Immature natural killer cell (primary cell): Measurements from ENCODE around the gene PAK6. TPM values are rescaled to one million over a fixed set of nuclear protein-coding genes. Genes with fewer than 3 reads are reported as not detected.

Experiments used
- DNase-seq, 3 donors: peaks; one replicate each; pipeline ENCODE4 v3.0.0; 2022; ENCODE audit warnings: mixed read lengths in 1 of 3
- H3K27ac Mint-ChIP-seq, 6 donors: one replicate each; pipeline ENCODE4 v1.8.0; 2020; ENCODE audit warnings: mixed read lengths in 6 of 6, mild to moderate bottlenecking in 5 of 6, inconsistent platforms in 4 of 6, moderate library complexity in 3 of 6
- H3K27me3 Mint-ChIP-seq, 3 donors: one replicate each; pipeline ENCODE4 v1.8.0; 2020 to 2021; ENCODE audit warnings: low read depth in 3 of 3, mild to moderate bottlenecking in 3 of 3, mixed read lengths in 3 of 3, moderate library complexity in 3 of 3, inconsistent platforms in 1 of 3
- H3K36me3 Mint-ChIP-seq, 3 donors: one replicate each; pipeline ENCODE4 v1.8.0; 2020; ENCODE audit warnings: mixed read lengths in 3 of 3, inconsistent platforms in 2 of 3, mild to moderate bottlenecking in 2 of 3
- H3K4me1 Mint-ChIP-seq, 2 donors: one replicate each; pipeline ENCODE4 v1.8.0; 2020; ENCODE audit warnings: inconsistent platforms in 2 of 2, mild to moderate bottlenecking in 2 of 2, mixed read lengths in 2 of 2, moderate library complexity in 1 of 2
- H3K4me3 Mint-ChIP-seq, 5 donors: one replicate each; pipeline ENCODE4 v1.8.0; 2020; ENCODE audit warnings: mild to moderate bottlenecking in 5 of 5, mixed read lengths in 5 of 5, inconsistent platforms in 3 of 5, moderate library complexity in 3 of 5
- H3K9me3 Mint-ChIP-seq, 6 donors: one replicate each; pipeline ENCODE4 v1.8.0; 2020; ENCODE audit warnings: mild to moderate bottlenecking in 6 of 6, mixed read lengths in 6 of 6, inconsistent platforms in 4 of 6, moderate library complexity in 3 of 6
- polyA plus RNA-seq, 3 donors: library from polyadenylated mRNA; unstranded; fragments of 300-500 nt; fragmentation: Illumina TruSeq; gene quantifications; one replicate each; pipeline ENCODE4 v1.2.3, GENCODE V29; 2021

PAK6 gene
- 1 to 10 TPM; 2.0 to 8.3 (median 3.6) TPM for polyA plus RNA-seq

DNA sequence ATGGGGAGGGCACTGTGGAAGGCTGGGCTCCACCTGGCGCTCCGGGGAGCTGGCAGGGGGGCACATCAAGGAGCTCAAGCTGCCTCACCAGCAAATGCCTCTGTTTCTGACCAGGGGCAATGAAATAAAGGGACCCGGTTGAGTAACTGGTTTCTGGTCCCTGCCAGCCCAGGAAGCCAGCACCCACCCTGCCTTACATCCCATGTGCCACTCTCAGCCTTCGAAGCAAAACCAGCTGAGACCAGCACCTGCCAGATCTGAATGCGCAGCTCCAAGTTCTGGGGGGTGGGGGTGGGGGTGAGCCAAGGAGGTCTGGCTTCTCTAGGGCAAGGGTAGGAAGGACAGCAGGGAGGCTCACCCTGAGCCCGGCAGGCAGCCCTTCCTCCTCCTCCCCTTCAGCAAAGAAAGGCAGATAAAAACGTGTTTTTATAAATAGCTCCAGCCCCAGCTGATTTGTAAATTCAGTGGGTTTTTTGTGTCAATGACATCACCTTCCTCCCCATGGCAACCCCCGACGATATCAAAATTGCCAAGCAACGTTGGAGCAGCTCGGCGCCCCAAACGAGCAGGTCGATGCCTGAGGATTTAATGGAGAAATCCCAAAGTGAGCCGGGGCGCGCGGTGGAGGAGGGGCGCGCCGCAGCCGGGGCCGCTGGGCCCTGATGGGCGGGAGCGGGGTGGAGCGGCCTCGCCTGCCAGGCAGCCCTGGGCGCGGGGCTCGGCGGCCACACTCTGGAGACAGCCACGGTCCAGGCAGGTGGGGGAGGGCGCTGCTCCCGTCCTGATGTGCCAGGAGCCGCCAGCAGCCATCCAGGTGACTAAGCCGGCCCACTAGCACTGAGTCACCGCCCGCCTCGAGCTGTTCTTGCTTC is at the start of gene PAK6:
PAK6 (plus strand) TSS at position 532 of the 872 bp plus-strand sequence. CDS start 25,723 bp downstream, outside the sequence.
- H3K4me1 Mint-ChIP-seq = peaks cover 4 to 5% of the 10 kb centered on the region in 2 donors
- H3K9me3 Mint-ChIP-seq = no peaks in the 10 kb centered on the region
- H3K4me3 Mint-ChIP-seq = peak within 1 kb of the TSS in 4 of 5 donors; percentile 38 to 46 (median 44)
- H3K36me3 Mint-ChIP-seq = no peaks in the 10 kb centered on the region
- DNase-seq = peak in 1 of 3 donors; percentile 31
- peak within 1 kb of the TSS in 1 of 6 donors; percentile 46 for H3K27ac Mint-ChIP-seq
- peaks cover 4 to 9% (median 5%) of the 10 kb centered on the region in 3 donors for H3K27me3 Mint-ChIP-seq

DNA sequence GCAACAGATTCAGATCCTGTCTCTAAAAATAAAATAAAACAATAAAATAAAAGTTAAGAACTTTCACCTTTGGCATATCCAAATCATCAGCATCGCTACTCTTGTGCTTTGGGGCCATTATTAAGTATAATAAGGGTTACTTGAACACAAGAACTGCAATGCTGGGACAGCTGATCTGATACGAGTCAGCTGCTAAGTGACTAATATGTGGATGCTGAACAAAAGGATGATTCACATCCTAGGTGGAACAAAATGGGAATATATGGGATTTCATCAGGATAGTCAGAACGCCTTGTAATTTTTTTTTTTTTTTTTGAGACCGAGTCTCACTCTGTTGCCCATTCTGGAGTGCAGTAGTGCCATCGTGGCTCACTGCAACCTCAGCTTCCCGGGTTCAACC is 48.3 kb upstream of the PAK6 start:
- Mint-ChIP-seq H3K27me3 (no peaks in the 10 kb centered on the region), H3K4me3 (no peak overlapping the region), H3K27ac (no peak overlapping the region)

DNA sequence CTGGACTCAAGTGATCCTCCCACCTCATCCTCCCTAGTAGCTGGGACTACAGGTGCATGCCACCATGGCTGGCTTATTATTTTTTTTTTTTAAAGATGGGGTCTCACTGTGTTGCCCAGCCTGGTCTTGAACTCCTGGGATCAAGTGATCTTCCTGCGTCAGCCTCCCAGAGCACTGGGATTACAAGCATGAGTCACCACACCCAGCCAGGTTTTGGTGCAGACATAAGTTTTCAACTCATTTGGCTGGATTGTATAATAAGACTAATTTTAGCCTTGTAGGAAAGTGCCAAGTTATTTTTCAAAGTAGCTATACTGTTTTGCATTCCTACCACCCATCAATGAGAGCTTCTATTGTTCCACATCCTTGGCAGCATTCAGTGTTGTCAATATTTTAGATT is 45.9 kb upstream of the PAK6 start:
- H3K4me1 Mint-ChIP-seq = peaks cover 12 to 18% of the 10 kb centered on the region in 2 donors
- no peak for DNase-seq
- no peaks in the 10 kb centered on the region for H3K9me3 Mint-ChIP-seq
- no peak overlapping the region for H3K4me3 Mint-ChIP-seq
- no peak overlapping the region for H3K27ac Mint-ChIP-seq
- no peaks in the 10 kb centered on the region for H3K27me3 Mint-ChIP-seq
- H3K36me3 Mint-ChIP-seq = peaks cover 0 to 8% (median 0%) of the 10 kb centered on the region in 3 donors

More for the DNA sequence above, 48.3 kb upstream of the PAK6 start:
- no peak for DNase-seq
- H3K36me3 Mint-ChIP-seq = peaks cover 0 to 4% (median 0%) of the 10 kb centered on the region in 3 donors
- H3K4me1 Mint-ChIP-seq = no peaks in the 10 kb centered on the region
- H3K9me3 Mint-ChIP-seq = no peaks in the 10 kb centered on the region

DNA sequence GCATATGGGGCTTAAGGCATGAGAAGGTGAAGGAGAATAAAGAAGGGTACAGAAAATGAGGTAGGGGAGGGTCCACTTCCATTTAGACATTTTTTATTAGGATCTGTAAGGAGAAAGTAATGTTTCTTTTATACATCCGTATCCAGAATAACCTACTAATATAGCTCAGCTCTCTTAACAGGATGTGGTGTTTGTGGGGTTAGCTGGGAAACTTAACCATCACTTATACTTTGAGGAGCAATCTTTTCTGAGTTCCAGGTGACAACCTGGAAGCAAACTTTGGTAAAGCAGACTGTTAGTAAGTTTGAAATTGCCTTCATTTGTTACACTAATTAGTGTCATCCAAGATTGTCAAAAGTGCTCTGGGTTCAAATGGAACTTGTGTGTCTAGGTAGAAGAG is 41.4 kb upstream of the PAK6 start:
- Mint-ChIP-seq H3K36me3 (peaks cover 0 to 7% (median 0%) of the 10 kb centered on the region in 3 donors), H3K4me3 (peak overlapping the region; percentile 2 to 46 (median 25)), H3K27ac (peak overlapping the region in 3 of 6 donors; percentile 2 to 31 (median 9)), H3K27me3 (no peaks in the 10 kb centered on the region), H3K4me1 (peaks cover 13 to 24% of the 10 kb centered on the region in 2 donors), H3K9me3 (no peaks in the 10 kb centered on the region)
- peak in 1 of 3 donors; percentile 3 for DNase-seq

DNA sequence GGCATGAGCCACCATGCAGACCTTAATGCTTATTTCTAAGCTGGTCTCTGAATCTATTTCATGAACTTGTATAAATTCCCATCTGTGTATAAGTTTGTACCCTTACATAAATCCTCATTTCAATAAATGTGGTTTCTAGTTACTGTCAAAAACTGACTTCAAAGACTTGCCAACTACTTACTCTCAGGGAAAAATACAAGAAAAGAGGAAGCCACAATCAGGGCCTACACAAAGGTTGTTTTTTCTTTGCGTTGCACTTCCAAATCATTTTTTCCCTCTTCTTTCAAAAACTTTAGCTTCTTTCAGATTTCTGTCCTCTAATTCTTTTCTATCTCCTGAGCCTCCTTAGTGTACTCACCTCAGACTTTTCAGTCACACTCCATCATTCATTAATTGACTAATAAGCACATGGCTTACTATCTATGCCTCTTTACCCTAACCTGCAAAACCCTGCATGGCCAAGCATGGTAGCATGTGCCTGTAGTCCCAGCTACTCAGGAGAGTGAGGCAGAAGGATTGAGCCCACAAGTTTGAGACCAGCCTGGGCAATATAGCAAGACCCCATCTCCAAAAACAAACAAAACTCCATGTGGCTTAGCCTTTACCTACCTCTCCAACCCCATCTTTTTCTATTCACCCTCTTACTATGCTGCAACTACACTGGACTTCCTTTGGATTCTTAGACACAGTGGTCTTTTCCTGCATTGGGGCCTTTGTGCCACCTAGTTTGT is 40.3 kb upstream of the PAK6 start:
- no peak overlapping the region for H3K27ac Mint-ChIP-seq
- no peak overlapping the region for H3K4me3 Mint-ChIP-seq
- H3K36me3 Mint-ChIP-seq = peaks cover 0 to 7% (median 0%) of the 10 kb centered on the region in 3 donors

DNA sequence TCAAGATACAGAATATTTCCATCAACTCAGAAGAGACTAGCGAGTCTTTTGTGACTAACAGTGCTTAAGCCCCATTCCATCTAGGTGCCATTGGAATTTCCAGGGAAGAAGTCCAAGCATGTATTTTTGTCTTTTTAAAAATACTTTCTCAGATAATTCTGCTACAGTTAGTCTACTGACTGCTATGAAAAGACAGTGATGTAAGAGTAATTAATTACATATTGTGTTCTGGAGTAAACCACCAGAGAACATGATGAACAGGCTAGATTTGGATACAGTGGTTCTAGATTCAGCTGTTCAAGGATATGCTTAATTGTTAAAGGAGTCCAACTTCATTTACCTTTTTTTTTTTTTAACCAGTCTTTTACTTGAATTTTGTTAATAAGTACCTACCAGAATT is 34.8 kb upstream of the PAK6 start:
- Mint-ChIP-seq H3K4me1 (no peaks in the 10 kb centered on the region), H3K9me3 (no peaks in the 10 kb centered on the region), H3K36me3 (peaks cover 0 to 6% (median 0%) of the 10 kb centered on the region in 3 donors), H3K4me3 (no peak overlapping the region), H3K27ac (no peak overlapping the region), H3K27me3 (no peaks in the 10 kb centered on the region)
- no peak for DNase-seq

More for the DNA sequence above, 40.3 kb upstream of the PAK6 start:
- no peaks in the 10 kb centered on the region for H3K27me3 Mint-ChIP-seq
- no peak for DNase-seq
- peaks cover 13 to 24% of the 10 kb centered on the region in 2 donors for H3K4me1 Mint-ChIP-seq
- H3K9me3 Mint-ChIP-seq = no peaks in the 10 kb centered on the region

DNA sequence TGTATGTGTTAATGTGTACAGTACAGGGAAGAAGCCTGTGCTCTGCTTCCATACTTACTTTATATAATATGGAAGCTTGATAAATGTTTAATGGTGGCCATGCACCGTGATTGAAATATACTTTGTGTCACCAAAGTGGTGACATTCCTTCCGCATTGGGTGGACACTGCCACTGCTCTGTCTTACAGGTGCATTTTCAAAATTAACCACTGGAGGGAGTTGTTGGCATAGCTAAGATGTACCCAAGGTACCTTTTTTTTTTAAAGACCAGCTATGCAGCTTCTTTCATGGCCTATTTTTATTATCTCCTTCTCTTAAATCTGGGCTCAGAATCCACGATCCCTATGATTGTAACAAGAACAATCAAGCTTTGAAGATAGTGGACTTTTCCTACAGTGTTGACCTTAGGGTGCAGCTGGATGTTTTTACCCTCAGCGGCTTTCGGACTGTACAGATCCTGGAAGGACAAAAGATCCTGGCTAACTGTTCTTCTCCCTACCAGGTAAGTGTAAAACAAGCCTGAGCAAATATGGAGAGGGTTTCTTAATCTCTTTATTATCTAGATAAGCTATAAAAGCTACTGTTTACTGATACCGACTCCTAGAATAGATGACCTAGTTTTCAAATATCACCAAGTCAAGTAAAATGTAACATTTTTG is 21.6 kb upstream of the PAK6 start:
- H3K27me3 Mint-ChIP-seq = peaks cover 0 to under 1% (median 0%) of the 10 kb centered on the region in 3 donors
- H3K27ac Mint-ChIP-seq = no peak overlapping the region
- no peaks in the 10 kb centered on the region for H3K36me3 Mint-ChIP-seq
- H3K4me3 Mint-ChIP-seq = no peak overlapping the region
- peaks cover 0 to 2% of the 10 kb centered on the region in 2 donors for H3K4me1 Mint-ChIP-seq
- peak; percentile 65 to 75 (median 67) for DNase-seq
- no peaks in the 10 kb centered on the region for H3K9me3 Mint-ChIP-seq

DNA sequence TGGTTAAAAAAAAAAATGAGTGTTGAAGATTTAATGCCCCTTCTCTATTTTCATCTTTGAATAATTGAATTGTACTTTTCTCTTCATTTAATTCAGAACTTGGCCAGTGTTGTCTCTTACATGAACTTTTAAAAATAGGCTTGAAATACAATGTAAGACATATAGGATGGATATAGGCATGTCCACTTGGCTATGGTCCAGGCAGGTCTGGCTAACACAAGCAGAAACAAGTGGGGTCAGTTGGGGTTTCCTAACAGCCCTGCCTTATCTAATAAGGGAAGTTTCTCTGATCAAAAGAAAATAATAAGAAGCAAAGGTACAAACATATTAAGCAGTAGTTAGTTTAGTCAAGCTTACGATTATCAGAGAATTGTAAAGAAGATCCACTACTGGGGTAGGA is 19.1 kb upstream of the PAK6 start:
- peak overlapping the region in 1 of 6 donors; percentile 9 for H3K27ac Mint-ChIP-seq
- peaks cover 0 to 2% of the 10 kb centered on the region in 2 donors for H3K4me1 Mint-ChIP-seq
- H3K9me3 Mint-ChIP-seq = no peaks in the 10 kb centered on the region
- H3K27me3 Mint-ChIP-seq = peaks cover 0 to 2% (median 0%) of the 10 kb centered on the region in 3 donors
- no peaks in the 10 kb centered on the region for H3K36me3 Mint-ChIP-seq
- DNase-seq = no peak
- no peak overlapping the region for H3K4me3 Mint-ChIP-seq

DNA sequence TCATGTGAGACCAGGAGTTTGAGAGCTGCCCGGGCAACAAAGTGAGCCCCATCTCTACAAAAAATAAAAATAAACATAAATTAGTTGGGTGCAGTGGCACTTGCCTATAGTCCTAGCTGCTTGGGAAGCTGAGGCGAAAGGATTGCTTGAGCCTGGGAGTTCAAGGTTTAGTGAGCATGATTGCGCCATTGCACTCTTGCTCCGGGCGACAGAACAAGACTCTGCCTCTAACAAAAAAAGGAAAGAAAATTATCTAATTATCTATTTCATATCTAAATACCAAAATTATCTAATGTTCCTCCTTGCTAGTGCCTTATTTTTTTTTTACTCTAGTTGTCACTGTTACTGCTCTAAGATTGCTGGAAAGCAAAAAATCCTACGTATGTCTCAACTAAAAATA is 16.7 kb upstream of the PAK6 start:
- no peaks in the 10 kb centered on the region for H3K9me3 Mint-ChIP-seq
- no peaks in the 10 kb centered on the region for H3K36me3 Mint-ChIP-seq
- H3K27me3 Mint-ChIP-seq = peaks cover 0 to 2% (median 0%) of the 10 kb centered on the region in 3 donors
- H3K27ac Mint-ChIP-seq = no peak overlapping the region
- H3K4me1 Mint-ChIP-seq = no peaks in the 10 kb centered on the region
- DNase-seq = no peak
- H3K4me3 Mint-ChIP-seq = no peak overlapping the region

DNA sequence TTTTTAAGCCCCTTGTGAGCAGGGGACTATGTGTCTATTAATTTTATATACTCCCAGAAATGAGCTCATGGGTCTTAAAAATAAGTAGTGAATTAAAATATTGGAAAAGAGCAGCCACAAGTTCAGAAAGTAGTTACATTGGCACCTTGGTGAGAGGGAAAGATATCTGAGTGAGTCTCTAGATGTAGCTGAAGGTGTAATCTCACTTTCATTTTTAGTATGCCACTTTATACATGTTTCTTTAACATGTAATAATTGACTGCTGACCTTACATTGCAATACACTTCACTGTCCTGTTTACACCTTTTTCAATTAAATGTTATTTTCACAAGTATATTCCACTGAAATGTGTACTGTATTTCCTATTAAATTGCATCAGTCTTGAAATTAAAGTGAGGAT is 12.1 kb upstream of the PAK6 start:
- Mint-ChIP-seq H3K4me3 (no peak overlapping the region), H3K9me3 (no peaks in the 10 kb centered on the region), H3K27me3 (peaks cover 0 to 2% (median 0%) of the 10 kb centered on the region in 3 donors), H3K27ac (no peak overlapping the region), H3K36me3 (no peaks in the 10 kb centered on the region), H3K4me1 (no peaks in the 10 kb centered on the region)
- DNase-seq = no peak

DNA sequence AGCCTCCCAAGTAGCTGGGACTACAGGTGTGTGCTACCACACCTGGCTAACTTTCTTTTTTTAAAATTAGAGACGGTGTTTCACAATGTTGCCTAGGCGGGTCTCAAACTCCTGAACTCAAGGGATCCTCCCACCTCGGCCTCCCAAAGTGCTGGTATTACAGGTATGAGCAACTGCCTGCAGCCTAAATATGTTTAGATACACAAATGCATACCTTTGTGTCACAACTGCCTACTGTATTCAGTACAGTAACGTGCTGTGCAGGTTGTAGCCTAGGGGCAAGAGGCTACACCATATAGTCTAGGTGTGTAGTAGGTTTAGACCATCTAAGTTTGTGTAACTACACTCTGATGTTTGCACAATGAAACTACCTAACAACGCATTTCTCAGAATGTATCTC is 9.5 kb upstream of the PAK6 start:
- Mint-ChIP-seq H3K27me3 (no peaks in the 10 kb centered on the region), H3K27ac (no peak overlapping the region)

DNA sequence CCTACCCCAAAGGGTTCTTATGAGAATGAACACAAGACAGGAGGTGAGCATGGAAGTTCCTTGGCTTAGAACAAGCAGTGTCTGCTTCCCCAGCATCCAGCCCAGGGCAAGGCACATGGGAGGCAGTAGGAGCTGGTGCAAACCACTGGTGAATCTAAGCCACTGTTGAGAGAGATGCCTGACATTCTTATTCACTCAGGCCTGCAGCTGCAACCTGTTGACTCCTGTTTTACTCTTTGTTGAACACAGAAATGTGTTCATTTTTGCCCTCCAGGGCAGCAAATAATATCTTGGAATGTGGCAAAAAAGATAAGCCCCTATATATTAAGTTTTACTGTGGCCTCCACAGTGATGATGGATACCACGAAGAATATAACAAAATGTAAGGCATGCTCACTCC is 8.9 kb upstream of the PAK6 start:
- no peak for DNase-seq
- Mint-ChIP-seq H3K4me1 (no peaks in the 10 kb centered on the region), H3K4me3 (no peak overlapping the region), H3K27me3 (no peaks in the 10 kb centered on the region), H3K36me3 (no peaks in the 10 kb centered on the region), H3K27ac (no peak overlapping the region), H3K9me3 (no peaks in the 10 kb centered on the region)

More for the DNA sequence above, 9.5 kb upstream of the PAK6 start:
- Mint-ChIP-seq H3K4me3 (no peak overlapping the region), H3K9me3 (no peaks in the 10 kb centered on the region), H3K36me3 (no peaks in the 10 kb centered on the region), H3K4me1 (no peaks in the 10 kb centered on the region)
- DNase-seq = no peak

DNA sequence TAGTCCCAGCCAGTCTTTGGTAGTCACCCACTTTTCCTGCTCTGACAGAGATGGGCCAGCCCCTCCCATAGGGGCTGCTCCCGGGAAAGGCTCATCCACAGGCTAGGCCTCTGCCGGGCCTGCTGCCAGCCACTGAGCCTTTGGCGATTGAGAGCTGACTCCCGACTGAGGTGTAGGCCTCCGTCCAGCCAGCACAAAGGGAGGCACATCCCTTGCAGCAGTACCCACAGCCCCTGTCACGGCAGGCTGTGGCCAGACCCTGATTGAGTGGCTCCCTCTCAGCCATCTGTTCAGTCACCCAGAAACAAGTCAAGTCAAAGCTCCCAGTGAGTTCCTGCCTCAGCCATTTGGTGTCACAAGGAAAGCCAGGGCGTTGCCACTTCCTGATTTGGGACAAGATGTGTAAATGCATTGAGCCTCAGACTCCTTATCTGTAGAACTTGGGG is 6.2 kb upstream of the PAK6 start:
- H3K4me1 Mint-ChIP-seq = no peaks in the 10 kb centered on the region
- no peaks in the 10 kb centered on the region for H3K36me3 Mint-ChIP-seq
- H3K4me3 Mint-ChIP-seq = no peak overlapping the region
- no peak overlapping the region for H3K27ac Mint-ChIP-seq
- peaks cover 0 to 2% (median 0%) of the 10 kb centered on the region in 3 donors for H3K27me3 Mint-ChIP-seq
- H3K9me3 Mint-ChIP-seq = no peaks in the 10 kb centered on the region
- no peak for DNase-seq
